Measurements from ENCODE around the gene PELO. TPM values are rescaled to one million over a fixed set of nuclear protein-coding genes. Genes with fewer than 3 reads are reported as not detected.

Gene PELO
- polyA plus RNA-seq, 1 of the 3 experiments (the other 2 are of a cell fraction), result 10.7 TPM

- CTCF ChIA-PET, result interaction anchor here (1.4 to 1.6 kb wide), 2 partner anchors 19 to 22 kb away, joined by 3 to 4 read pairs; no protein-coding TSS in a partner anchor
- H2AFZ ChIP-seq (ENCODE audit: low read depth), result no peak overlapping the region
- H3K36me3 ChIP-seq (replicated peaks in 1 of 2; ENCODE audit: control insufficient read depth in 1 of 2, insufficient read depth in 2 of 2, low read length in 1 of 2), result no peaks in the 10 kb centered on the region
- 97% methylated on average over 1 of the region's 1 CpG for WGBS (ENCODE audit: low lambda C conversion rate)
- H3K4me3 ChIP-seq (ENCODE audit: low read depth in 2 of 2, low read length in 1 of 2), result no peak overlapping the region
- no peaks in the 10 kb centered on the region; a peak in 1 of 4 replicates for H3K4me1 ChIP-seq (ENCODE audit: control insufficient read depth in 1 of 2, insufficient read depth in 2 of 2, low read depth in 1 of 2, low read length in 1 of 2)
- no peaks in the 10 kb centered on the region for H4K20me1 ChIP-seq (ENCODE audit: insufficient read depth)
- no peaks in the 10 kb centered on the region for H3K27me3 ChIP-seq (ENCODE audit: insufficient read depth)
- POLR2A ChIA-PET, result no interaction called here
- H3F3A ChIP-seq (replicated peaks; ENCODE audit: insufficient read depth), result no peaks in the 10 kb centered on the region
- H3K9ac ChIP-seq, result no peak overlapping the region
- TF ChIP-seq FOSL2 (IDR thresholded peaks at IDR 0.05; ENCODE audit: borderline replicate concordance, low read depth), result no peak
- no peak for TF ChIP-seq MEF2A (IDR thresholded peaks at IDR 0.05; ENCODE audit: borderline replicate concordance, low read depth)
- TF ChIP-seq RAD21 (IDR thresholded peaks at IDR 0.05; ENCODE audit: low read length), result no peak
- no peak for TF ChIP-seq RFX5 (IDR thresholded peaks at IDR 0.05; ENCODE audit: low read length)
- TF ChIP-seq CTCF (IDR thresholded peaks at IDR 0.05), result no peak
- TF ChIP-seq, protein P1, sequence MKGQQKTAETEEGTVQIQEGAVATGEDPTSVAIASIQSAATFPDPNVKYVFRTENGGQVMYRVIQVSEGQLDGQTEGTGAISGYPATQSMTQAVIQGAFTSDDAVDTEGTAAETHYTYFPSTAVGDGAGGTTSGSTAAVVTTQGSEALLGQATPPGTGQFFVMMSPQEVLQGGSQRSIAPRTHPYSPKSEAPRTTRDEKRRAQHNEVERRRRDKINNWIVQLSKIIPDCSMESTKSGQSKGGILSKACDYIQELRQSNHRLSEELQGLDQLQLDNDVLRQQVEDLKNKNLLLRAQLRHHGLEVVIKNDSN (IDR thresholded peaks at IDR 0.05; ENCODE audit: borderline replicate concordance, low read depth), result no peak
- no peak for TF ChIP-seq GABPA (IDR thresholded peaks at IDR 0.05; ENCODE audit: low read depth)
- TF ChIP-seq FOXM1 (IDR thresholded peaks at IDR 0.05; ENCODE audit: low read depth), result no peak
- no peak for TF ChIP-seq TAF1 (IDR thresholded peaks at IDR 0.05; ENCODE audit: borderline replicate concordance, low read depth, low read length)
- TF ChIP-seq NFIC (IDR thresholded peaks at IDR 0.05; ENCODE audit: borderline replicate concordance), result no peak
- TF ChIP-seq SIN3A (IDR thresholded peaks at IDR 0.05; ENCODE audit: borderline replicate concordance, low read depth, low read length), result no peak
- no peak for TF ChIP-seq RCOR1 (IDR thresholded peaks at IDR 0.05; ENCODE audit: low read length)
- TF ChIP-seq POLR2AphosphoS5 (IDR thresholded peaks at IDR 0.05; ENCODE audit: low read depth, low read length), result no peak
- no peak for TF ChIP-seq RXRA (IDR thresholded peaks at IDR 0.05; ENCODE audit: borderline replicate concordance, low read depth)
- TF ChIP-seq EZH2phosphoT487 (IDR thresholded peaks at IDR 0.05; ENCODE audit: borderline replicate concordance, low read depth), result no peak
- no peak for TF ChIP-seq ELF1 (IDR thresholded peaks at IDR 0.05)
- no peak for TF ChIP-seq NRF1 (IDR thresholded peaks at IDR 0.05; ENCODE audit: low read depth, low read length)
- no peak for TF ChIP-seq USF2 (IDR thresholded peaks at IDR 0.05; ENCODE audit: borderline replicate concordance, low read depth, low read length)
- TF ChIP-seq PBX3 (IDR thresholded peaks at IDR 0.05), result no peak
- no peak for TF ChIP-seq SMC3 (IDR thresholded peaks at IDR 0.05; ENCODE audit: low read depth, low read length)
- no peaks in the 10 kb centered on the region for H3K9me3 ChIP-seq
- no peak overlapping the region for H3K4me2 ChIP-seq
- H3K79me2 ChIP-seq (ENCODE audit: insufficient read depth), result no peaks in the 10 kb centered on the region
- H3K9me2 ChIP-seq, result no peaks in the 10 kb centered on the region
- DNase-seq, result no peak
- no peak overlapping the region; a peak in 1 of 4 replicates for H3K27ac ChIP-seq (ENCODE audit: low read depth in 2 of 2, low read length in 1 of 2)
Measured at GRCh38 chr5:52767766-52768480, 19.8 kb upstream of the PELO start.
